HG02840 (cell line): ENCODE measurements around the gene SNX17.

ENCODE experiments used
- ATAC-seq: cut with Tn5 transposase; IDR thresholded peaks from one replicate; pipeline ENCODE4 v1.9.1; 2021; ENCODE audit warnings: mild to moderate bottlenecking, moderate library complexity, moderate number of reproducible peaks; ENCODE audit not compliant: unreplicated experiment, low FRiP score

The SNX17 gene

DNA sequence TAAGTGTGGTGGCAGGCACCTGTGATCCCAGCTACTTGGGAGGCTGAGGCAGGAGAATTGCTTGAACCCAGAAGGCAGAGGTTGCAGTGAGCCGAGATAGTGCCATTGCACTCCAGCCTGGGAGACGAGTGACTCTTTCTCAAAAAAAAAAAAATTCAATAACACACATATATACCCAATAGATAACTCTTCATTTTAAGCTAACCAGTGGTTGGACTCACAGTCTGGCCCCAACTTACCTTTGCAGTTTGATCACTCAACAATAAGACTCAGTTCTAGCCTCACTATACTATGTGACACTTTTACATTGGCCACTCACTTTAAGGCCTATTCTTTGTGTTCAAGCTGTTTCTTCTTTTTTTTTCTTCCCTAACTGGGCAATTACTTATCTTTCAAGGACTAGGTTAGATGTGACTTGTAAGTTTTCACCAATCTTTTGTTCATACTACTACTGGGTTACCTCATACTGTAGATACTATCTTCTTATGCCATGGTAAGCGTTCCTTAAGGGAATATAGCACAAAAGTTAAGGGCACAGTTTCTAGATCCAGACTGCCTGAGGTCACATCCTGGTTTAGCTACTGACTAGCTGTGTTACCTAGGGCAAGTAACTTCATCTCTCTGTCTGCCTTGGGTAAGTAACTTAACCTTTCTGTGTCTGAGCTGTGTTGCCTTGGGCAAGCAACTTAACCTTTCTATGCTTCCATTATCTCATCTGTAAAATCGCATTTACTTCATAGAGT, 7.6 kb upstream of the SNX17 start:
- no peak for ATAC-seq

DNA sequence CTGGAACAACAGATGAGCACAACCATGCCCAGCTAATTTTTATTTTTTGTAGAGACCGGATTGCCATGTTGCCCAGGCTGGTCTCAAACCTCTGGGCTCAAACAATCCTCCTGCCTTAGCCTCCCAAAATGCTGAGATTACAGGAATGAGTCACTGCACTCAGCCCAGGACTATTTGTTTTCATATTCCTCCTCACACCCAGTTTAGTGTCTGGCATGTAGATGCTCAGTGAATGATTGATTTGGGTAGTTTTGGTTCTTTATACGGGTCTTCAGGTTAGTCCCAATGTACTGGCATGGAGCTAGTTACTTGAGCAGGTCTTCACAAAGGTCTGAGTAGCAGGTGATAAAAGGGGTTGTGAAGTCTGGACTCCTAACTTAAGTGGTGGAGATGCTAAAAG, 6.5 kb upstream of the SNX17 start:
- no peak for ATAC-seq

DNA sequence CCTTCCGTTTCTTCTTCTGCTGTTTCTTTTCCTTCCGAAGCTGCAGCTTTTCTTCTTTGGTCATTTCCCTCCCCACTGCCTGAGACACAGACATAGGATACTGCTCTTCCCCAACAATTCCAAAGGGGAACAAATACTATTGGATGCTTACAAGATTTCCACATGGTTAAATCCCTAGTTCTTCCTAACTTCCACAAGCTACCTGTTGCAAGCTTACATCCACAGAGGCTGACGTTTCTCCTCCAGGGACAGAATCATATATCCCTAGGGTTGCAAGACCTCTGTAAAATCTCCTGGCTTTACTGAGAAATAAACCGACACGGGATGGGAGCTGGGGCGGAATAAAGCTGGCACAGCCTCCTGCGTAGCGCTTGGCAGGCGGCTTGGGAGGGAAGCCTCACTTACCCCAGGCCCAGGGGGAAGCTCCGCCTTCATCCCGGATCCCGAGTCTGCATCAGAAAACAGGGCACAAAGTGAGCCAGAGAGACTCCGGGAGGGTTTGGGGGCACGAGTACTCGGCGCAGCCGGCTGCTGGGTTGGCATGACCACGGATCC, 868 bp upstream of the SNX17 start:
- peak; percentile 3 for ATAC-seq

DNA sequence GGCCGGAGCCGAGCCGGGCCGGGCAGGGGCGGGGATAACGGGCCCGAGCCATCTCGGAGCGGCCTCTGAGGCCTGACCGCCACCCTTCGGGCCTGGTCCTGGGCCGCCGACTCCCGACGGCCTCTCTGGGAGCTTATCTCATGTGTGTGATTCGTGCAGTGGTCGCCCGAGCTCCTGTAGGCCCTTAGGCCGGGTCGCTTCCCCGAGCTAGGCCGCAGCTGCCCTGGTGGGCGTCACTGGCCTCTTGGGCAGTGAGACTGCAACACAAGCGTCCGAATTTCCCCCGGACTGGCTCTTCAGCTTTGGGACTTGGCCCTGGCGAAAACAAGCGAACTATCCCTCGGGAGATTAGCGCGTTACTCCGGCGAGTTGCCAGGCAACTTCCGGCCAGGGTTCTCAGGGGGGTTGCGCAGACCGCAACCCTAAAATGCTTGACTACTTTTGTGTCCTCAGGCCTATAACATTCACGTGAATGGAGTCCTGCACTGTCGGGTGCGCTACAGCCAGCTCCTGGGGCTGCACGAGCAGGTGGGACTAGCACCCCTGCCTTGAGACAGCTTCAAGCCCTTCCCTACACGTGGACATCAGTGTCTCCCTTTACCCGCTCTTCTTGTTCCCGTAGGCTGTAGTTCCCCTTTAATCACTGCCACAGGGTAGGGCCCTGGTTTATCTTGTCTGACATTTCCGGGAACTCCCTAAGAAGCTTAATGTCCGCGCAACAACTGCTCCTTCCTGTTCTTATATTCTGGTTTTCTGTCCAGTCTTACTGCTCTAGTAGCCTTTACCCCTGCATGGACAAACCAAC, 602 bp downstream of the SNX17 start:
- ATAC-seq, result peak; percentile 29

DNA sequence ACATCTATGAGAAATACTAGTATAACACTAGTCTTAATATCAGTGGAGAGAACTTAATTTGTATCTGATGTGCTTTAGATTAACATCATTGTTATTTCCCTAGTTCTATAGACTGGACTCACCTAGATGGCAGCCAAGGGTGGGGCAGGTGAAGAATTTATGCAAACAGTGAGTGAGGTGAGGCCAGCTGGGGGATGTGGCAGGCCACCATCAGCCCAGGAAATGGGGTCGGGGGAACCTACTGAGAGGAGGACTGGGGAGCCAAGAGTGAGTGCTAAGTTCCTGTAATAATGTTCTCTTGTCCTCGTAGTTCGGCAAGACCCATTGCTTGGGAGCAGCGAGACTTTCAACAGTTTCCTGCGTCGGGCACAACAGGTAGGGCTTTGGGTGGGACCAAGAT, 2.5 kb downstream of the SNX17 start:
- no peak for ATAC-seq

DNA sequence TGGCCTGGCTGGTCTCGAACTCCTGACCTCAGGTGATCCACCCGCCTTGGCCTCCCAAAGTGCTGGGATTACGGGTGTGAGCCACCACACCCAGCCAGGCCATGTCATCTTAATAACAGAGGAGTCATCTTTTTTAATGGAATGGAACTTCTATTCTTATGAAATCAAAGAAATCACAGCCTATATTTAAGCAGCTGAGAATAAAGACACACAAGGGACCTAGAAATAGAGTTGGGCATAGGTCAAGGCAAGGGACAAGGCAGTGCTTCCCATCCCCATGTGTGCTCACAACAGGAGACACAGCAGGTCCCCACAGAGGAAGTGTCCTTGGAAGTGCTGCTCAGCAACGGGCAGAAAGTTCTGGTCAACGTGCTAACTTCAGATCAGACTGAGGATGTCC, 3.2 kb downstream of the SNX17 start:
- no peak for ATAC-seq

DNA sequence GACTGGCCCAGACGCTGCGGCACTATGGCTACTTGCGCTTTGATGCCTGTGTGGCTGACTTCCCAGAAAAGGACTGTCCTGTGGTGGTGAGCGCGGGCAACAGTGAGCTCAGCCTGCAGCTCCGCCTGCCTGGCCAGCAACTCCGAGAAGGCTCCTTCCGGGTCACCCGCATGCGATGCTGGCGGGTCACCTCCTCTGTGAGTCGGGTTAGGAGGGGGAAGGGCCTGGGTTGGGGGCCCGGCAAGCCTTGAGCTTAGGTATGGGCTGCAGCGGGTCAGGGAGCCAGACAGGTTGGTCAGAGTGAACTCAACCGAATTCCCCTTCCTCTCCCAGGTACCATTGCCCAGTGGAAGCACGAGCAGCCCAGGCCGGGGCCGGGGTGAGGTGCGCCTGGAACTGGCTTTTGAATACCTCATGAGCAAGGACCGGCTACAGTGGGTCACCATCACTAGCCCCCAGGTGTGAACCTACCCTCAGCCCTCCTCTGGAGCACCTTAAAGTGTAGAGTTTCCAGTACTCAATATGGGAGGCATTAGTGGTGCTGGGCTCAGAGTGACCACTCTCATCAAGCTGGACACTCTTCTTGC, 5.2 kb downstream of the SNX17 start:
- no peak for ATAC-seq

DNA sequence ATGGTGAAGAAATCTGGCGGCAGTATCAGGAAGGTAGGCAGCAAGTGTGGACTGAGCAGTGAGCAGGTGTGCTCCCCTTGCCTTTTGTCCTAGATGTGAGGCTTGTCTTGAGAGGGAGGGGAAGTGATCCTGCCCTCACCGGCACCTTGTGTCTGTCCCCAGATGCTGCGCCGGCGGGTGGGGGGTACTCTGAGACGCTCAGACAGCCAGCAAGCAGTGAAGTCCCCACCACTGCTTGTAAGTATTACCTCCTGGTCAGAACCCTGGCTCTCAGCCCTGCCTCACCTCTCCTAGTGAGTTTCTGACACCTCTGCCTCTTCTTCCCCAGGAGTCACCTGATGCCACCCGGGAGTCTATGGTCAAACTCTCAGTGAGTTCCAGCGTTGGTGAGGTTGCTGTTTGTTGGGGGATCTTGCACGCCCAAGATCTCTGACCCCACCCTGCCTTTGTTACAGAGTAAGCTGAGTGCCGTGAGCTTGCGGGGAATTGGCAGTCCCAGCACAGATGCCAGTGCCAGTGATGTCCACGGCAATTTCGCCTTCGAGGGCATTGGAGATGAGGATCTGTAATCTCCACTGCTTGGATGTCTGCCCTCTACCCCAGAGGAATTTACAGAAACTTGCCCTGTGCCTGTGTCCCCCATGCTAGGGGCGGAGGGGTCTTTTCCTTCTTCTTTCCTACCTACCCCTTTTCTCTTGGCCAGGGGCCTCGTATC, 5.9 kb downstream of the SNX17 start:
- no peak for ATAC-seq

DNA sequence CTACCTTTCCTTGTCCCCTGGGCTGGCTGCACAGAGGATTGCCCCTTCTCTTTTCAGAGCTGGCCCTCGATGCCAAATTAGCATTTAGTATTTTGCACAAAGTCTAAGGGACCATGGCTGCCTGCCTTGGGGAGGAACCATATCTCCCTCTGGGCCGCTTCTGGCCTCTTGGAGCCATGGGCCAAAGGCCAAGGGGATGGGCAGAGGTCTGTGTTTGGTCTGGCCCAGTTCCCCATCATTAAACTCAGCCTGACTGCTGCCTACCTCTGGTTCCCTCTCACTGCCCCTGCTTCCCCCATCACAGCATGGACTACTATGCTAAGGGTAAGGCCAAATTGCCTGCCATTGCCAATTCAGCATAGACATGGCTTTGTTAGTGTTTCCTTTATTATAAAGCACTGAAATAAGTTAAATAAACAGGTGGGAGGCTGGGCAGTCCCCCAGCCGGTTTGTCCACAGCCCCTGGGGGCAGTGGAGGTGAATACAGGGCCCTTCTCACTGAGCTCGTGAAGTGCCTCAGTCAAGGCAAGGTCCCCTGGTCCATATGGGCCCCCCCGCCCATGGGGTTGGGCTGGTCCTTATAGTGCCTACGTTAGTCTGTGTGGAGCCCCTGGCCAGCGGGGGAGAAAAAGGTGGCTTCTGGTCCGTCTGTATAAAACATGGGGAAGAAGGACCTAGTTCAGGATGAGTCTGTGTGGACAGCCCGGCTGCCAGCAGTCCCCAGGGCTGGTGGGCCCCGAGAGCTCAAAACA, 6.6 kb downstream of the SNX17 start:
- ATAC-seq, result no peak

DNA sequence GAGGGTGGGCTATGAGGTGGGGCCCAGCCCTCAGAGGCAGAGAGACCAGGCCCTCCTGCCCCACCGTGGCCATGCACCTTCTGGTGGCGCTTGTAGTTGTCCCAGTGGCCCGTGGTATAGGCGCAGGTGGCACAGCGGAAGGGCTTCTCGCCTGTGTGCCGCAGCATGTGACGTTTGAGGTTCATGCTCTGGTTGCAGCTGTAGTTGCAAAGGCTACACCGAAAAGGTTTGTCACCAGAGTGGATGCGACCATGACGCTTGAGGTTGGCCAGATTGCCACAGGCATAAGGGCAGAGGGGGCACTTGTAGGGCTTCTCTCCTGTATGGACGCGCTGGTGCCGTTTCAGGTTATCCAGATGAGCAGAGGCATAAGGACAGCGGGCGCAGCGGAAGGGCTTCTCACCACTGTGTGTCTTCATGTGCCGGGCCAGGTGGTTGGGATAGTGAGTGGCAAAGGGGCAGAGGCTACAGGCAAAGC, 7.2 kb downstream of the SNX17 start:
- ATAC-seq, result no peak

DNA sequence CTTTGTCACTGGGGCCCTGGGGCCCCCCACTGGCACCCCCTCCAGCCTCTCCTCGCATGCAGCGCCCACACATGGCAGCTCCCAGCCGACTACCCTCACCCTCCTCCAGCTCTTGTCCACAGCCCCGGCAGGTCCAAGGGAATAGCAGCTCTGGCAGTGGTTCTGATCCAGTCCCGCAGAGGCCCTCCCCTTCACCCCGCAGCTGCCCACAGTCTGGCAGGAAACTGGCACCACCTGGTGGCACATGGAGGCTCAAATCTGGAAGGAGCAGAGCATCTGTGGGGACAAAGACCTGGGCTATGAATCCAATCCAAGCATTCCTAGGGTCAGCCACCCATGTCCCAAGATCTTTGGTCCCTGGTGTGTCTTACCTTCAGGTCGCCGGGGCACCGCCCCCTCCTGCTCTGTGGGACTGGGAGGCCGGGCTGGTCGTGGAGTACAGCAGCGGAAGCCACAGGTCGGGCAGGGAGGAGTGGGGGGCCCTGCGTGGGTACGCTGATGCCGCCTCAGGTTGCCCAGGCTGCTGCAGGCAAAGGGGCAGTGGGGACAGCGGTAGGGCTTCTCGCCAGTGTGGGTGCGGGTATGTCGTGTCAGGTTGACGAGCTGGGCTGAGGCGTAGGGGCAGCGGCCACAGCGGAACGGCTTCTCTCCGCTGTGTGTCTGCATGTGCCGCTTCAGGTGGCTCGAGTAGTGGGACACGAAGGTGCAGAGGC, 7.8 kb downstream of the SNX17 start:
- ATAC-seq, result no peak

DNA sequence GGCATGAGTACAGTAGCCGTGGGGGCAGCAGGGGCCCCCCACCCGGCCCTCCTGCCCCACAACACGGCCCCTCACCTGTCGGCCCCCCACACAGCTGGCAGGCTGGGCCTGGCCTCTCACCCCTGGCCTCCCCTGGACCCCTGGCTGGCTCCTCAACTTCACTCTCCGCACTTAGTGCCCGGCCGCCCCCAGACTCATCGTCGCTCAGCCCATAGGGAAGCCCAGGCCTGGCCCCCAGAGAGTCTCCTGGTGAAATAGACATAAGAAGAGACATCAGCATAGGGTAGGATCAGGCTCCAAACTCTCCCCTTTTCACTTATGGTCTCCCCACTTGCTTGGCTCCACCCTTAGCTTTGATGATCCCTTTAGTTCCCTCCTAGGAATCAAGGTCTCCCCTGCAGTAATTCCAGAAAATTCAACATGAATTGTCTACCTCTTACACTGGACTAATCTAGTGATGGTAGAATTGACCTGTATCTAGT, 8.4 kb downstream of the SNX17 start:
- ATAC-seq, result no peak

DNA sequence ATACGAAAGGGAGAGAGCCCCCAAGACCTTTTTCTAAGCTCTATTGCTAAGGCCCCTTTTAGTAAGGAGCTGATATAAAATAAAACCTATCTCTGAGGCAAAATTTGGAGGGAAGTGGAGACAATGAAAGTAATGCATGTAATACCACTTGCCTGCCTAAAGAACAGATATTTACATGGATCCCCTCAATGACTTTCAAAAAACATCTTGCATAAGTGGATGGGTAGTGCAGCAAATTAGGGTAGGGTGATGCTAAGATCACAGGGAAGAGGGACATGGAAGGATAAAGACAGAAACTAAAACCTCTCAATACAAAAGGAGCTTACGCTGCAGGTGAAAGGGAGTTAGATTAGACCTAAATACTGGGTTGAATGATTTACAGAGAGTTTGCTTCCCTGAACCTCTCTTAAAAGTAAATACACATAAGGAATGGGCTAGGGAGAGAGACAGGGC, 9.0 kb downstream of the SNX17 start:
- ATAC-seq, result no peak

DNA sequence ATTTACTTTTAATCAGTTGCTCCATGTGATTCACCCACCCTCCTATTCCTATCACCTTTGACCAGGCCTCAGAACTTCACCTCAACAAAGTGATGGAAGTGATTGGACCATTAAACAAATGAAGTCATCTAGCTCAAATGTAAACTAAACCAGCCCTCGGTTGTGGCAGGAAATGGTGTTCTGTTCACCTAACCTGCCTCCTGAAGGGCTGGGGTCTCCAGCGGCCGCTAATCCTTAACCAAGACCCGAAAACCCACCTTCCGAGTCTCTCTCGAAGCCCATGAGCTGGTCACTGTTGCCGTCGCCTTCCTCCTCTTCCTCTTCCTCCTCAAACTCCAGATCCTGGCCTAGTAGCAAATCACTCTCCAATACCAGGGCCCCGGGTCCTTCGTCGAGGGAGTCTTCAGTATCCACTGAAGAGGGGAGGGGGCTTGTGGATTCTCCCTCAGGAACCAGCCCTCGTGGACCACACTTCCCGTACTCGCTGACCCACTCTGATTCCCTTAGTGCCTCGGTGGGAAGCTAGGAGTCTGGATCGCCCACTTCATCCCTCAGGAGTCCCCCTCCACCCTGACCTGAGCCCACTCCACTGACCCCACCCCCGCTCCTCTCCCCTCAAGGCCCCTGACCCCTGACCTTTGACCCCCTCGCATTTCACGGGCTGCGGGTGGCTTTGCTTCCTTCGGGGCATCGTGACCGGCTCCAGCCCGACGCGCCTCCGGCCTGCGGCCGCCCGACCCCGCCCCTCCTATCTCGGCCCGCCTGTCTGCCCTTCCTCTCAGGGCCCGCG, 9.6 kb downstream of the SNX17 start:
- ATAC-seq, result no peak

DNA sequence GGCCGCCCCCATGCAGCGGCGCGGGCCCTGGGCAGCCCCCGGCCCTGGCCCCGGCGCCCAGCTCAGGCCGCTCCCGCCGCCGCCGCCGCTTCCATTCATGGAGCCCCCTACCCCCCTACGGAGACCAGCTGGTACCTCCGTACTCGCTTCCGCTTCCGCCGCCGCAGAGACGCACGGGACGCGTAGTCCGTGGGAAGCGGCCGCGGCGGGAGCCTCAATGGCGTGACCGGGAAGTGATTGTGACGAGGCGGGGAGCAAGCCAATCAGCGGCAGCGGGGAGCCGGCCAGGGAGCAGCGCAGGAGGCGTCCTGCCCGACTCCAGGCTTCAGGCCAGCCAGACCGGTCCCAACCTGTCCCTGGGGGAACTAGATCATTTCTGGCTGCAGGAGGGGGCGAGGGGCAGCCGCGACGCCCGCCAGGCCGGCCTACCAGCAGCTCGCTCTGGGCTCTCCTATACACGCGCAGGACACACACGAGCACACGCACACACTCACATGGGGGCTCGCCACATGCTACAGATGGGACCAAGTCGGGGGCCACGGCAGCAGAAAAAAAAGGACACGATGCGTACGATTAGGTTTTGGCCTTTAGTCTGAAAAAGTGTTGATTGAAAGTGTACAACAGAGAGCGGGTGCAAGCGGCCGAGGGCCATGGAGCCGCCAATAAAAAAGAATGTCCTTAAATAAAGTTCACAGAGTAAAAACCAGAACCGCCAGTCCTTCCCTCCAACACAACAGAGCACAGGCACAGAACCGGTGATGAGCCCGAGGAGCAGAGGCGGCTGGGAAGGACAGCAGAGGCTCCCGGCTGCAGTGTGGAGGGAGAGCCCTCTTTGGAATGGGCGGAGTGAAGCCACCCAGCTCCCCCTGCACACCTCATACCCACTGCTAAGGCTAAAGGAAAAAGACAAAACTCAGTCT, 10.5 kb downstream of the SNX17 start, which contains the start of gene ZNF513:
TSS of gene ZNF513 (minus strand) at position 109 of the 920 bp plus-strand sequence. CDS start 208 bp downstream, outside the sequence.
- peak; percentile 78 for ATAC-seq

DNA sequence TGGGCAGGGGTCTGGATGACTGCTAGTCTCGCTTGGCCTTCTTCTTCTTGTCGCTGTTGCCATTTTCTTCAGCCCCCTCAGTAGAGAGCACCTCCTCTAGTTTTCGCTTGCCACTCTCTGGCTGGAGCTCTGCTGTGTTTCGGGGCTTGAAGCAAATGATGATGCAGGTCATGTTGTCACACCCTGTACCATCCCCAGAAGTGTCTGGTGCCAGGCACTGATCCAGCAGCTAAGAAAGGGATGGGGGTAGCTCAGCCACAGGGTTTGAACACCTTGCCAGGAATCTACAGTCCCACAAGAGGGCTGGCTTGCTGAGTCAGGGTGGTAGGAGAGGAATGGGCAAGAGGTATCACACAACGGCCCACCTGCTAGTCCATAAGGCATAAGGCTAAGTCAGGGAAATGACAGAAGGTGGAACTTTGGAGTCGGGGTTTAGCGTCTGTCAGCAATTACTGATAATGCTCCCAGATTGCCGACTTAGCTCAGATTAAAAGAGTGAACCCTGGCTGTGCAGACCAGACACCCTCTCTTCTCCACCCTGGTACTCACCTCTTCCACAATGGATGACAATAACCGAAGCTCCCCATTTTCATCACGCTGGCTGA, 11.3 kb downstream of the SNX17 start:
- ATAC-seq, result no peak
